GM18517 (cell line): Measurements from ENCODE around the gene ZNF100.
"Not testable (repeated sequence)": the region's sequence is repeated elsewhere in the genome, so short reads cannot be mapped to it uniquely, and the experiment has no call there.

Source experiments
- ATAC-seq: cut with Tn5 transposase; IDR thresholded peaks from one replicate; pipeline ENCODE4 v1.9.1; 2021; ENCODE audit warnings: mild to moderate bottlenecking, moderate library complexity; ENCODE audit not compliant: unreplicated experiment

ZNF100 gene

GRCh38 chr19:21767065-21767800, at the start of gene ZNF100:
Gene ZNF100 (minus strand): TSS chr19:21767579. CDS start chr19:21767429, 150 bp downstream.
- peak; percentile 93 for ATAC-seq

GRCh38 chr19:21812448-21812847, 45.1 kb upstream of the ZNF100 start:
- ATAC-seq = no peak

GRCh38 chr19:21808400-21809000, 41.1 kb upstream of the ZNF100 start:
- ATAC-seq = not testable (repeated sequence)

- ATAC-seq = no peak
Measured at GRCh38 chr19:21789466-21790085, 22.2 kb upstream of the ZNF100 start.

GRCh38 chr19:21786936-21787335, 19.6 kb upstream of the ZNF100 start:
- ATAC-seq = no peak

- ATAC-seq = not testable (repeated sequence)
Measured at GRCh38 chr19:21775792-21776191, 8.4 kb upstream of the ZNF100 start.

- peak; percentile 9 for ATAC-seq
Measured at GRCh38 chr19:21766705-21767064, 694 bp downstream of the ZNF100 start.

- no peak for ATAC-seq
Measured at GRCh38 chr19:21765151-21765550, 2.2 kb downstream of the ZNF100 start.

GRCh38 chr19:21761547-21761946, 5.8 kb downstream of the ZNF100 start:
- not testable (repeated sequence) for ATAC-seq

- no peak for ATAC-seq
Measured at GRCh38 chr19:21758296-21758695, 9.1 kb downstream of the ZNF100 start.

- ATAC-seq = not testable (repeated sequence)
Measured at GRCh38 chr19:21755555-21755954, 11.8 kb downstream of the ZNF100 start.

GRCh38 chr19:21751384-21751783, 16.0 kb downstream of the ZNF100 start:
- no peak for ATAC-seq

- no peak for ATAC-seq
Measured at GRCh38 chr19:21750586-21751128, 16.7 kb downstream of the ZNF100 start.

- ATAC-seq = no peak
Measured at GRCh38 chr19:21749090-21749489, 18.3 kb downstream of the ZNF100 start.

GRCh38 chr19:21748088-21748487, 19.3 kb downstream of the ZNF100 start:
- ATAC-seq = no peak

- no peak for ATAC-seq
Measured at GRCh38 chr19:21740559-21740958, 26.8 kb downstream of the ZNF100 start.

GRCh38 chr19:21726942-21727747, 40.2 kb downstream of the ZNF100 start:
- not testable (repeated sequence) for ATAC-seq

- ATAC-seq = no peak
Measured at GRCh38 chr19:21713761-21714160, 53.6 kb downstream of the ZNF100 start.

- no peak for ATAC-seq
Measured at GRCh38 chr19:21709464-21709863, 57.9 kb downstream of the ZNF100 start.

- ATAC-seq = not testable (repeated sequence)
Measured at GRCh38 chr19:21707878-21708277, 59.5 kb downstream of the ZNF100 start.

GRCh38 chr19:21707065-21707464, 60.3 kb downstream of the ZNF100 start:
- ATAC-seq = no peak
